Measurements from ENCODE around the gene VAC14.
"Not testable (repeated sequence)": the region's sequence is repeated elsewhere in the genome, so short reads cannot be mapped to it uniquely, and the experiment has no call there.

VAC14 gene

DNA sequence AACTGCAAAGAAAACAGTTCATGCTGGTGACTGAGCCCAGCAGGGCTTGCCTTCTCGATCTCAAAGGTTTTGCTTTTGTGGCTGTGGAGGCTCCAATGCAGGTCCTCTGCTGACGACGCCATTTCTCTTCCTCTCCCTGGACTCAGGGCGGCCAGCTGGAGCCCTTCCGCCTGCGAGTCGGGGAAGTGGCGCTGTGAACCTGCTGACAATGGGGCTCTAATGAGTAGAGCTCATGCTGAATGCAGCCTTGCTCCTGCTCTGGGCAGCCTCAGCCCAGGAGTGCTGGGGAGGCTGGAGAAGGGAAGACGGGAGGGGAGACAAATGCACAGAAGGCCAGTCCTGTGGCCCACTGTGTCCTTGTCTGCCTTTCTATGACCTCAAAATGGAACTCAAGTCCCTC lies 43.8 kb downstream of the VAC14 start:
- DNase-seq: no peak

DNA sequence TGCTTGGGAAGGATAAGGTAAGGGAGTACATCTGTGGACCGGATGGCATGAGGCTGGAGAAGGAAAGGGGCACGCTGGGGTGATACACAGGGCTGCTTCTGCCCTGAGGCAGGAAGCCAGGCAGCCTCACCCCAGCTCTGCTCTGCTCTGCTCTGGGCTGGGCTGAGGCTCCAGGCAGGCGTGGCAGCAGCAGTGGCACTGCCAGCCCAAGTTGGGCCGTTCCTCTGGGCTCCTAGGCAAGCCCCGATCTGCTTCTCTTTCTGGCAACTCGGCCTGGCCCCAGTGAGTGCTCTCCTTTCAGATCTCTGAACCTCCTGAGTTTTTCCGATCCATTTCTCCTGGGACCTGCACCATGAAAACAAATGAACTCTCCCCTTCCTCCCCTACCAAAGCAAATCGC lies 44.9 kb downstream of the VAC14 start:
- DNase-seq: no peak

DNA sequence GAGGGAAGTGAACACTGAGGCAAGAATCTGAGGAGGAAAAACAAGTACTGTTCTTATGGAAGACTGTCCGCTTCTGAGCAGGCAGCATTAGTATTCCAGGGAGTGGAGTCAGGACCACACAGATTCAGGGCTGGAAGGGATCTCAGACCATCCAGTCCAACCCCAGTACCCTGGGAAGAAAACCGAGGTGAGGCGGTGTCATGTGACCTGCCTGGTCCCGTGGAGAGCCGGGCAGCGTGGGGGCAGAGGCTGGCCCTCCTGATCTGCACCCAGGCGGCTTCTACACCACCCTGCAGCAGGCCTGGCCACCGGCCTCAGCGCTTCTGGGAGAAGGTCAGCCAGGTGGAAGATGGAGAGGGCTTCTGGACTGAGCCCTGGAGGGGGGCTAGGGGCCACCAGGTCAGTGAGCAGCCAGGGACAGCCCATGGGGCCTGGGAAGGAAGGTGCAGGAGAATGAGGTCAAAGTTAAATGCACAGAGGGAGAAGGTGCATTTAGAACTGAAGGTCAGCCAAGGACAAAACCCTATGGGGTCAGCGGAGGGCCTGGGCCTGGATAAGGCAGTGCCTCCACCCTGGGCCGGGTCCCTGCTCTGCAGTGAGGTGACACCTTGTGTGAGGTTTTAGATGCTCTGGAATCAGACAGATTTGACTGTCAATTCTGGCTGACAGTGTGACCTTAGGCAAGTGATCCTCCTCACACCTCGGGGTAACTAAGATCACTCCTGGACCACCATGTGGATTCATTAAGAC lies 45.9 kb downstream of the VAC14 start:
- DNase-seq: no peak

DNA sequence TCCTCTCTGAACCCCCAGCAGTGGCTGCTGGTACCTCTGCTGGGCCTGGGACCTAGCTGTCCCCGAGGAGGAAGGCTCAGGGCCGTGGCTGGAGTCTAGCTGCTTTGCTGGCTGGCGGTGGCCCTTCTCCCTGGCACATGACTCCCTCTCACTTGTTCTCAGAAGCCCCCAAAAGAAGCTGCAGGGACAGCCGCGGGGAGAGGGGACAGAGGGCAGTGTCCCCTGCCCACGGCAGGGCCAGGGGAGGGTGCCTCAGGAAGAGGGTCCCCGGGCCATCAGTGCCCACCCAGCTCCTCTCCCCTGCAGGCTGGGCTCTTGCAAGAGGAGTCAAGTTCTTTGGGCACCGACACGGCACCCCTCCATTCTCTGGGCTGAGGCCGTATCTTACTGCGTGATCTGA lies 46.6 kb downstream of the VAC14 start:
- no peak for DNase-seq

DNA sequence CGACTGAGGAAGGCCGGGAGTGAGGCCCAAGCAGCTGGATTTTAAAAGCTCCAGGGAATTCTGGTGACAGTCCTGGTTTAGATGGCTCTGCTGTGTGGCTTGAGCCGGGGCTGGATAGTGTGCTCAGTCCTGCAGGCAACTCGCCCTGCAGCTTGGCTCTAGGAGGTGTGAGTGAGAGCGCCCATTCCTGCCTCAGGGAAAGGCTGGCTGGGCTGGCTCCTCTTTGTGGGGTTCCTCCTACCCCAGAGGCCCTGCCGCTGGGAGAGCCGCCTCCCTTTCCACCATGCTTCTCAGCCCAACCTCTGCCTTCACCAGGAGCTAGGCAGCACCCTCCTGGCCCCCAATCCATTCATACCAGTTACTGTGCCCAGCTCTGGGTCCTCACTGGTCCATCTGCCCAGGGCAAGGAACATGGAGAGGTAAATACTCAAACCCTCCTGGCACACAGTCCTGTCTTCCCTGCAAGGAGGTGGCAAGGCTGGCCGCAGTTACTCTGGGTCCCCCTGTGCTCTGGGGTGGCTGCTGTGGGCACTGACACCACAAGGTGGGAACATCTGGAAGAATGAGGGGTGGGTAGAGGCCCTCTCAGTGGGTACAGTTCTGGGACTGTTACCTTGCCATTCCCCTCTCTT lies 47.1 kb downstream of the VAC14 start:
- no peak for DNase-seq

DNA sequence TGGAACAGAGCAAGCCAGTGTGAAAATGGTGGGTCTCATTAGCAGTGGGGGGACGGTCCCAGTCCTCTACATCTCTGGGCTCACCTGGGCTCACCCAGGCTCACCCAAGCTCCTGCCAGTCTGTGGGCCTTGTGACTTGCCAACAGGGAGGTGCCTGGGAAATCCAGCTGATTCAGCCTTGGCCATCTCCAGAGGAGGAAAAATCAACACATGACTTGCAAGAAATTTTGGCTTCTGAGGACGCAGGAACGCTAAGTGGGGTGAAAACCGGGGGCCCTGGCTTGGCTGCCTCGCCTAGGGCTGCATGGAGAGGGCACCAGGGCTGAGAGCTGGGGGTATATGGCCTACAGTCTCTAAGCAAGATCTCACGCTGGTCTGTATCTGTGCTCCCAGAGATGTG lies 47.7 kb downstream of the VAC14 start:
- DNase-seq: no peak

DNA sequence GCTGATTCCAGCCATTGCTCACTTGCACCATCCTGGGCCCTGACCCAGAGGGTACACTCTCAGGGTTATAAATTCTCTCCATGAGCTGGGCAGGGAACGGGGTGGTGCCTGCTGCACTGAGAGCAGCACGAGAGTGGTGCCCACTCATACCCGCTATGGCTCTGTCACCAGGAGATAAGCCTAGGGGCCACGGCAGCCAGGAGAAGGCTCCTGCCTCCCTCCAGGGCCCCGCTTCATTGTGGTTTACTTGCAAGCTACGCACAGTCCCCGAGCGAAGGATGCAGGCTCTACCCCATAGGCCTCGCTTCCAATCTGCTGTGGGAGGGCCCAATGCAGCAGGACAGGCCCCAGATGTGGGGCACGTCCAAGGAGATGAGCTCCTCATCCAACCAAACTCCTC lies 48.5 kb downstream of the VAC14 start:
- no peak for DNase-seq

DNA sequence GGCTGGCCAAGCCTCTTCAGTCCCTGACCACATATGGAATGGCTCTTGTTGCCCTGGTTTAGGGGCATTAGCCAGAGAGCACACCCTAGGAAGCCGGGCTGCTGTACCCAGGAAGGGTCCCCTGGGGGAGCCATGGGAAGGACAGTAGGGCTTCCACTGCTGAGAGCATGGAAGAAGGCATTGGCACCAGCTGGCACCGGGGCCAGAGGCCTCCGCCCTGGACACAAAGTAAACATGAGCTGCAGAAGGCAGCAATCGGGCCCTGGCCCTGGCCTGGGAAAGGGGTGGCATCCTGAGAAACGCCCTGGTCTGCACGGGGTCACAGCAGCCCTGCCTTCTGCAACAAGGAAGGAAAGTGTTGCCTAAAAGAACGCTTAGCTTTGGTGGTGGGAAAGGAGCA lies 49.4 kb downstream of the VAC14 start:
- DNase-seq: no peak

DNA sequence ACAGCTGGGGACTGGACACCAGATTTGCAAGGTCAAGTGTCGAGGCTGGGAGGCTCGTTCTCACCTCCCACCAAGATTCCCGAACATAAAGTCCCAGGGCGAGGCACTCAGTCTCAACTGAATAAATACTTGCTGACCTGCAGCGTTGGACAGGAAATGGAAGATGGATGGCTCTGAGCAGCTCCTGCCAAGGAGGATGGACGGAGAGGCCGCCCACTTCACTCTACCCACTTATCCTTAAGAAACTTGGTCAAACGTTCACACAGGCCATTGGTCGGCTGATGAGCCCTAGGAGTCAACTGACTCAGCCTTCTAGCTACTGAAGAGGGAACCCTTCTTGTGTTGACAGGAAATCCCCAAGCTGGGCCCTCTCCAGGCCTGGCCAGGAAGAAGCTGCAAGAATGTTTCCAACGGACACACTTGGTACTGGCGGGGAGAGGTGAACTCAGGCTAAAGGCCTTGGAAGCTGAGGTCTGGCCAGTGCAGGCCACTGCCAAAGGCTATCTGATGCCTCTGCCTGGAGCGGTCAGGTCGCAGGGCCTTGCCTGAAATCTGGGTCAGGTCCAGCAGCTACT lies 50.0 kb downstream of the VAC14 start:
- DNase-seq: no peak

DNA sequence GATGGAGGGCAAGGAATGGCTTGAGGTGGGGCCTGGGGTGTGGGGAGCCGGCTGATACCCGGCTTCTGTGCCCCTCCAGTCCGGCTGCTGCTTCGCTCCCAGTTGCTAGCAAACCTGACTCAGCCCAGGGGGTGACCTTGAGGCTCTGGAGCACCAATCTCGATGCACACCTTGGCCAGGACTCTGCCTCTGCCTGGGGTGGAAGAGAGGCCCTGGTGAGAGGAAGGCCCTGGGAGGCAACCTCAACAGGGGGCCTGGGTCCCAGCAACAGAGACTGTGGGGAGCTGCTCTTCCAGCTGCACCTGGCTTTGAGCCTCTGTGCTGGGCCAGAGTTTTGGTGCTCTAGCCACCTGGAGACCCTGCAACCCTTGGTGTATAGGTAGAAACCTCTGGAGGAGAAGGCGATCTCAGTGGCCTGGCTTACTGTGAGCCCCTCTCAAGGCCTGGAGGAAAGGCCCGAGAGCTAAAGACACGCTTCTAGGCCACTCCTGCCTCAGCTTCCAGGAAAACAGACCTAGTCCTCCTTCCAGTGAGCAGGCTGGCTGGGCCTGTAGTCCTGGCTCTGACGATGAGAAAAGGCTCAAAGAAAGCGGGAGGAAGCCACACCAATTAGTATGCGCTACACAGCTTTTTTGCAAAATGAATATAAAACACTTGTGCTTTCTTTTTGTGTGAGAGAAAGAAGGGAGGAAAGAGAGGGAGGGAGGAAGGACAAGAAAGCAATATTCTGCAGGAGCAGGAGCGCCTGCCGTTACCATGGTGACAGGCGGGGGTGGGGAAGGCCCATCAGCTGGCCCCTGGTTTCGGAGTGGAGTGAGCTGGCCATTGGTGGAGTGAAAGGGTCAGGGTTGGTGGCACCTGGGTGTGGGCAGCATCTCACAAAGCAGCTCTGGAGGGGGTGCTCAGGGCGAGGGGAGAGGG lies 51.0 kb downstream of the VAC14 start:
- no peak for DNase-seq

DNA sequence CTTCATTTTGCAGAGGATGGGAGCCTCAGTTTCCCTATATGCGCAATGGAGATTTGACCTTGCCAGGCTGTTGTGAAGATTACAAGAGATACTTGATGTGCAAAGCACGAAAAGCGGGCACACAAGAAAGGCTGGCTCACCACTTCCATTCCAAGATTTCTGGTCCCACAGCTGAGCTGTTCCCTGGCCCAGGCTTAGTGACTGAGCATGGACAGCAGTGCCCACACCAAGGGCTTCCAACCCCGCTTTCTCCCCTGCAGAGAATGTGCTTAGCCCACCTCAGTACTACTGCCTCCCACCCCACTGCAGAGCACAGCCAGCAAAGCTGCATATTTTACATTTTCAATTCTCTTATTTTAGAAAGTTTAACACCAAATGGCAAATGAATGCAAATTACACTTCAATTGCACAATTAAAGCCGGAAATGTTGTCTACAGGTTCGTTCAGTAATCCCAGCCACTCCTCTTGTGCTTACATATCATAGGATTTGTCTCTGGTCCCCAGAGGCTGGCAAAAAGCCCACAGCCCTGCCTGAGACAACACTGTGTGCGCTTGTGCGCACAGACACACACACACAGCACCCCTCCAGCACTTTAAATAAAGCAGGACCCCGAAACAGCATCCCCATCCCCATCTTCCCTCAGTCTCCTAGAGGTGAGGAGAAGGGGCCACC lies 51.8 kb downstream of the VAC14 start:
- no peak for DNase-seq

DNA sequence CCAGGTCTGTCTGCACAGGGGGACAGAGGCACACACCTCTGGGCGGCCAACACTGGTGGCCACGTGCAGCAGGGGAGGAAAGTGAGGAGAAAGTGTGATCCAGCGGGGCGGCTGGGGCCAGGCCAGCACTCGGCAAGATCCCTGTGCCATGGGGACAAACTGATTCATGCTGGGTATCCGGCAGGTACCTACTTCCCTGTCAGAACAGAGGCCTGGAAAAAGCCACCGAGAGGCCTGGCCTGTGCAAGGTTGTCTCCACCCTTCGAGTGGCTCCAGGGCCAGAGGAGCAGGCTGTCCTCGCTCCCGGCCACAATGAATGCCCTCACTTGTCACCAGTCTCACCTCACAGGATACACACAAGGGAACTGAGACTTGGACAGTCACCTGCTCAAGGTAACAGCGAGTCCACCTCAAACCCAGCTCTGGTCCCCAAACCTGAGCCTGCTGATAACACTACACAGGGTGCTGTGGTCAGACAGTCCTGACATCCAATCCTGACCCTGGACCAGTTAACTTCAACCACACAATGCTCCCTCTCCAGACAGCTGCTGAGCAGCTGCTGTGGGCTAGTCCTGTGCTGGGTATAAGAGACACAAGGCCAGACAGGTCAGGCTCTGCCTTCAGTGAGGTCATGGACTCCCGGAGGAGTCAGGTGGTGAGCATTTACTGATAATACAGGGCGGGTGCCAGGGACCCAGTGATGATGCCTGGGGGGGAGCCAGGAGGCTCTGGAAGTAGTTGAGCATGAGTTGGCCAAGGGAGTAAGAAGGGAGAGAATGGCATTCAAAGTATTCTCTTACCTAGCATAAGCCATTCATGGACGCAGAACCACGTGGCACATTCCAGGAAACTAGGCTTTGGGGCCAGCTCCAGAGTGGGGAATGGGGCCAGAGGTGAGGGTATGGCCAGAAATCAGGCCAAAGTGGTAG lies 53.0 kb downstream of the VAC14 start:
- DNase-seq: no peak

DNA sequence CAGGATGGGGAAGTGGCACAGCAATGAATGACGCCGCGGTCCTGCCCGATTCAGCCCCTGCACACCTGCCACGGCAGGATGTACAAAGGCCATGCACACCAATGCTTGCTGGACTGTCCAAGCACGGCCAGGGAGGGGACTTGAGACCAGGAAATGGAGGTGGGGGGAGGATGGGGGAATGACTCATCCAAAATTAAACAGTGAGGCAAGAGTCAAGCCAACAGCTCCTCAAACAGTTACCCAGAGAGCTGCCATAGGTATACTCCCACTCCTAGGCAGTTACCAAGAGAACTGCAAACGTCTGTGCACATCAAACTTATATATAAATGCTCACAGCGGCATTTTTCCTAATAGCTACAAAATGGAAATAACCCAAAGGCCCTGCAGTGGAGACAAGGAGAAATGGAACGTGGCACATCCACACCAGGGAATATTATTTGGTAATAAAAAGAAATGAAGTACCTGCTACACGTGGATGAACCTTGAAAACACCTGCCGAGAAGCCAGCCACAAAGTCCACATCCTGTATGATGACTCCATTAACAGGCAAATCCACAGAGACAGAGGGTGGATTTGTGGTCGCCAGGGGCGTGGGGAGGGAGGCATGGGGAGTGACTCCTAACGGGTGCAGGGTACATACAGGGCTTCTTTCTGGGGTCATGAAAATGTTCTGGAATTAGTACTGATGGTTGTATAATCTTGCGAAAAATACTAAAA lies 54.1 kb downstream of the VAC14 start:
- DNase-seq: no peak

DNA sequence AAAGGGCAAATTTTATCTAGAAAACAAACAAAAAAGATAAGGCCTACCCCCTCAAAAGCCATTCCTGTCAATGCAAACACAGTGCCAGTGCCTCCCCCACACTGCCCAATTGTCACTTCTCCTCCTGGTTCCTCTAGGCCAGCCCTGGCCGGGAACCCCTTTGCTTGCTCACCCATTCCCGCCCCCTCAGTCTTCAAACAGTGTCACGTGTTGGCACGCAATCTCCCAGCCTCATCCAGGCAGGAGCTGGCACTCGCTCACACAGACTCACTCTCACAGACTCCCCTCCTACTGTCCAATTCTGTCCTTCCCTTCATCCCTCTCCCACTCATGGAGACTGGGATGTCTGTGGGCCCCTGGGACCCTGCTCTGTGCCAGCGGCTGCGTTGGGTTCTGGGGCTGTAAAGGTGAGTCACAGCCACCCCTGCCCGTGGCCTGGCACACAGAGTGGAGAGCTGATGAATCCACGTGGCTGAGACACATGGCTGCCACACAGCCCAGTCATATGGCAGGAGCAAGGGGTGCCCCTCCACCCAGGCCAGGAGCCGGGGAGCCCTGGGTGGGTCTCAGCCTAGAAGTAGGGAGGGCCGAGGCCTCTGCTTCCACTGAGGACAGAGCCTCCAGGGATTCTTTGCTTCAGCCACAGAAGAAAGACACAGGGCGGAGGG lies 54.8 kb downstream of the VAC14 start:
- no peak for DNase-seq

DNA sequence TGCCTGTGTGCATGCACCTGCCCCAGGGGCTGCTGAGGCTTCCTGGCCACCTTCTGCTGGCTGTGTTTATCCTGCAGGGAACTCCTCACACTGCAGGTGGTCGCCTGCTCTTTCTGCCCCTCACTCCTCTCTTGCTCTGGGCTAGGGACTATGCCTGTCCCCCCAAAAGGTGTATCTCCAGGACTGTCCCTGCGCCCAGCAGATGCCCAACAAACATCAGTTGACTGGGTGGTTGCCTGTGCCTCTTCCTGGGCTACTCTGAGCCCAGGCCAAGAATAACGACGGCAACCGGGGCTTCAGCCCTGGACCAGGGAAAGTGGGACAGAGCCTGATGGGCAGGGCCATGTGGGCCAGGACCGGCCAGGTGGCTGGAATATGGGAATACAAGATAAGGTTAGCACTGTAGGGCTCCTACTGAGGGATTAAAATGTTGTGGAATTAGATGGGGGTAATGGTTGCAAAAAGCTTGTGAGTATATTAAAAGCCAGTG lies 55.4 kb downstream of the VAC14 start:
- no peak for DNase-seq

DNA sequence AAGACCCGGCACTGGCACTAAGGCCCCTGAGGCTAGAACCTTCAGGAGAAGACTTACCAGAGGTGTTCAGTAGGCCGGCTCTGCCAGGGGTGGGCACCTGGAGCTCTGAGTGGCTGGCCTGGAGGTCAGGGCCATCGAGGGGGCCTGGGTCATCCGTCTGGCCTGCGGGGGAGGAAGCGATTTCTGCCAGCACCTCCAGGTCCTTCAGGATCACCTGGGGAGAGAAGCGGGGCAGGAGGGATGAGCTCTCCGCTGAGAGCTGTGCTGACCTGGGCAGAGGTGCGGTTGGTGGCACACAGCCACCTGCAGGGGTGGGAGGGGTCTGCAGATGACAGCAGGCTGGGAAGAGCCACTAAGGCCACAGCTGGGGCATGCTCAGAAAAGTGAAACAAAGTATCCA lies 56.6 kb downstream of the VAC14 start:
- DNase-seq: no peak

DNA sequence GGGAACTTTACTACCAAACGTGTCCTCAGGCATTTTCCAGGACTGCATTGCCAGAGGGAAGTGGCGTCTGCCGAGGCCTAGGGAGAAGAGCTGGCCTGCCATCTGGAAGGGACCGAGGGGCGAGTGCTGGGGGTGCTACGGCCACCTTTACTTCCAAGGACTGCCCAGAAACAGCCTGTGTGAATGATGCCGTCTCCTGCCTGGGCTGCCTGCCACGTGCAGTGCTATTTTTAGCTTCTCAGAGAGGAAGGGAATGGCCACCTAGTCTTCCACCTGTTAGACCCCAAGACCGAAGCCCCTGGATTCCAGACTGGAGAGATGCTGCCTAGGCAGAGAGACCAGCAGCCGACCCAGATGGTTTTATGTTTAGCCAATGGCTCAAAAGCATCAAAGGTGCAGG lies 57.2 kb downstream of the VAC14 start:
- no peak for DNase-seq

DNA sequence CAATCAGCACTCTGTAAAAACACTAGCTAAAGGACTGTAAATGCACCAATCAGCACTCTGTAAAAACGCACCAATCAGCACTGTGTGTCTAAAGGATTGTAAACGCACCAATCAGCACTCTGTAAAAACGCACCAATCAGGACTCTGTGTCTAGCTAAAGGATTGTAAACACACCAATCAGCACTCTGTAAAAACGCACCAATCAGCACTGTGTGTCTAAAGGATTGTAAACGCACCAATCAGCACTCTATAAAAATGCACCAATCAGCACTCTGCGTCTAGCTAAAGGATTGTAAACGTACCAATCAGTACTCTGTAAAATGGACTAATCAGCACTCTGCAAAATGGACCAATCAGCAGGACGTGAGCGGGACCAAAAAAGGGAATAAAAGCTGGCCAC lies 58.0 kb downstream of the VAC14 start:
- not testable (repeated sequence) for DNase-seq

DNA sequence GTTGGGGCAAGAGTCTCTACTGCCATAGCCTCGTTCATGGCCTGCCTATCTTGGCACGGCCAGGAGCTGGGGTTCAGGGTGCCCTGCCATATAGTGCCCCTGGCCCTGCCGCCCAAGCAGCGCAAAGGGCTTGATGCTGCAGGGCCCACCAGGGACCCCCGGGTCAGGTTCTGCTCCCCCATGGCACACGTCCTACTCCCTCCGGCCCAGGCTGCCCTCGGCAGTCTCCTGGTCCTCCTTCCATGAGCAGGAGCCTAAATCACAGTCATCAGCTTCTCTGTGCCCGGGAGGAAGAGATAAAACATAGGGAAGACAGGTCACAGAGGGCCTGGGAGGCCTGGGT lies 59.2 kb downstream of the VAC14 start:
- no peak for DNase-seq
